Calu3 (cell line): ENCODE results near the gene SPEM2. TPM values are rescaled to one million over a fixed set of nuclear protein-coding genes. Genes with fewer than 3 reads are reported as not detected.
A peak's percentile ranks its signal among the peaks of the same experiment; 100 is the strongest.

Source experiments
- BruUV-seq: library from RNA; stranded (reverse); fragments of 400-500 nt; replicated peaks from 2 replicates; lab custom pipeline; 2021; lab: Mats Ljungman, UMichigan
- CTCF ChIA-PET: fragments of 300-600 bp; sonication (Branson Sonifier 250); formaldehyde crosslinking; loops from one replicate; lab custom pipeline; 2022; ENCODE audit warnings: antibody characterized with exemption; lab: Charles Lee
- DNase-seq: peaks from one replicate; pipeline ENCODE4 v3.0.0; 2022
- H3K27ac Mint-ChIP-seq: one replicate; pipeline ENCODE4 v1.8.0; 2022; ENCODE audit warnings: mixed read lengths; ENCODE audit not compliant: unreplicated experiment
- H3K27me3 Mint-ChIP-seq: one replicate; pipeline ENCODE4 v1.8.0; 2022; ENCODE audit warnings: mixed read lengths; ENCODE audit not compliant: unreplicated experiment
- H3K36me3 Mint-ChIP-seq: one replicate; pipeline ENCODE4 v1.8.0; 2022; ENCODE audit warnings: mild to moderate bottlenecking, moderate library complexity, mixed read lengths; ENCODE audit not compliant: insufficient read depth, unreplicated experiment
- H3K4me1 Mint-ChIP-seq: one replicate; pipeline ENCODE4 v1.8.0; 2022; ENCODE audit warnings: mild to moderate bottlenecking, low read depth, mixed read lengths; ENCODE audit not compliant: unreplicated experiment
- H3K4me3 Mint-ChIP-seq: one replicate; pipeline ENCODE4 v1.8.0; 2022; ENCODE audit warnings: mild to moderate bottlenecking, low read depth, moderate library complexity, mixed read lengths; ENCODE audit not compliant: unreplicated experiment
- H3K9me3 Mint-ChIP-seq: one replicate; pipeline ENCODE4 v1.8.0; 2022; ENCODE audit warnings: low read depth, mixed read lengths; ENCODE audit not compliant: unreplicated experiment
- intact Hi-C: fragments of 100-400 bp; cut with micrococcal nuclease; formaldehyde crosslinking; loops from one replicate; pipeline ENCODE4 v1.10.0; 2022; ENCODE audit not compliant: unreplicated experiment
- total RNA-seq: library from RNA; stranded (reverse); gene quantifications from 2 replicates; pipeline ENCODE4 v1.2.3, GENCODE V29; 2022
- TF ChIP-seq, protein P1 (sequence below): fragments of 200-600 bp; IDR thresholded peaks from one replicate; pipeline ENCODE4 v1.8.0; 2022; ENCODE audit warnings: antibody characterized with exemption; ENCODE audit not compliant: unreplicated experiment

SPEM2 gene
- total RNA-seq, 1 experiment from 2014 or later = not detected

GRCh38 chr17:7440113-7440833, 14.9 kb downstream of the SPEM2 start:
- Mint-ChIP-seq H3K27ac (peak overlapping the region; percentile 47), H3K9me3 (no peaks in the 10 kb centered on the region), H3K4me1 (peaks cover 7% of the 10 kb centered on the region), H3K36me3 (peaks cover 34% of the 10 kb centered on the region), H3K27me3 (peaks cover 62% of the 10 kb centered on the region), H3K4me3 (peak overlapping the region; percentile 72)
- TF ChIP-seq, protein P1, sequence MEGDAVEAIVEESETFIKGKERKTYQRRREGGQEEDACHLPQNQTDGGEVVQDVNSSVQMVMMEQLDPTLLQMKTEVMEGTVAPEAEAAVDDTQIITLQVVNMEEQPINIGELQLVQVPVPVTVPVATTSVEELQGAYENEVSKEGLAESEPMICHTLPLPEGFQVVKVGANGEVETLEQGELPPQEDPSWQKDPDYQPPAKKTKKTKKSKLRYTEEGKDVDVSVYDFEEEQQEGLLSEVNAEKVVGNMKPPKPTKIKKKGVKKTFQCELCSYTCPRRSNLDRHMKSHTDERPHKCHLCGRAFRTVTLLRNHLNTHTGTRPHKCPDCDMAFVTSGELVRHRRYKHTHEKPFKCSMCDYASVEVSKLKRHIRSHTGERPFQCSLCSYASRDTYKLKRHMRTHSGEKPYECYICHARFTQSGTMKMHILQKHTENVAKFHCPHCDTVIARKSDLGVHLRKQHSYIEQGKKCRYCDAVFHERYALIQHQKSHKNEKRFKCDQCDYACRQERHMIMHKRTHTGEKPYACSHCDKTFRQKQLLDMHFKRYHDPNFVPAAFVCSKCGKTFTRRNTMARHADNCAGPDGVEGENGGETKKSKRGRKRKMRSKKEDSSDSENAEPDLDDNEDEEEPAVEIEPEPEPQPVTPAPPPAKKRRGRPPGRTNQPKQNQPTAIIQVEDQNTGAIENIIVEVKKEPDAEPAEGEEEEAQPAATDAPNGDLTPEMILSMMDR = no peak
- intact Hi-C loops = no loop called here
- CTCF ChIA-PET = no interaction called here
- BruUV-seq = no TSS peak
- peak; percentile 38 for DNase-seq

- CTCF ChIA-PET = interaction anchor here (0.6 to 0.7 kb wide), 5 partner anchors 10 to 198 kb away, joined by 3 to 8 read pairs (median 5); partner anchors contain the start of genes GABARAP and NEURL4
- intact Hi-C loops = no loop called here
- H3K4me3 Mint-ChIP-seq = peak overlapping the region; percentile 72
- no peak for DNase-seq
- no peaks in the 10 kb centered on the region for H3K9me3 Mint-ChIP-seq
- TF ChIP-seq, protein P1 = no peak
- H3K4me1 Mint-ChIP-seq = peaks cover 7% of the 10 kb centered on the region
- no TSS peak for BruUV-seq
- H3K27me3 Mint-ChIP-seq = peaks cover 67% of the 10 kb centered on the region
- H3K27ac Mint-ChIP-seq = no peak overlapping the region
- peaks cover 29% of the 10 kb centered on the region for H3K36me3 Mint-ChIP-seq
Observed at GRCh38 chr17:7440834-7441195, 15.4 kb downstream of the SPEM2 start.

- TF ChIP-seq, protein P1 = no peak
- Mint-ChIP-seq H3K9me3 (no peaks in the 10 kb centered on the region), H3K4me3 (no peak overlapping the region), H3K4me1 (peaks cover 7% of the 10 kb centered on the region), H3K36me3 (peaks cover 25% of the 10 kb centered on the region), H3K27ac (no peak overlapping the region), H3K27me3 (peaks cover 72% of the 10 kb centered on the region)
- BruUV-seq = no TSS peak
- no peak for DNase-seq
- CTCF ChIA-PET = interaction anchor here (0.6 to 0.7 kb wide), 5 partner anchors 10 to 199 kb away, joined by 3 to 8 read pairs (median 5); partner anchors contain the start of genes GABARAP and NEURL4
- intact Hi-C loops = no loop called here
Observed at GRCh38 chr17:7441266-7441665, 15.8 kb downstream of the SPEM2 start.

DNA sequence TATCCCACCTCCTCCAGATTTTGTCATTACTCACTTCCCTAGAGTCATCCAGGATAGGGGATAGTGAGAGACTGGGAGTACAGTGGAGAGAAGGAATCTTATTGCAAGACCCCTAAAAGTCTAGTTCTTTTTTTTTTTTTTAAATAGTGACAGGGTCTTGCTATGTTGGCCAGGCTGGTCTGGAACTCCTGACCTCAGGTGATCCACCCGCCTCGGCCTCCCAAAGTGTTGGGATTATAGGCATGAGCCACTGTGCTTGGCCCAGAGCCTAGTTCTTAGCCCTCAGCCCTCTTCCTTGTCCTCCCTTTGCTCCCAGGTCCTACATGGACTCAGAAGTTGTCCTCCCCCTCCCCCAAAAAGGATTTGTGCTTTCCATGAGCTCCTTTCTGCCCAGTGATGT, 16.7 kb downstream of the SPEM2 start:
- BruUV-seq = no TSS peak
- H3K27me3 Mint-ChIP-seq = peaks cover 81% of the 10 kb centered on the region
- CTCF ChIA-PET = no interaction called here

More for the DNA sequence above, 16.7 kb downstream of the SPEM2 start:
- TF ChIP-seq, protein P1 = no peak
- intact Hi-C loops = no loop called here
- Mint-ChIP-seq H3K4me1 (peaks cover 7% of the 10 kb centered on the region), H3K27ac (no peak overlapping the region), H3K4me3 (no peak overlapping the region), H3K36me3 (peaks cover 19% of the 10 kb centered on the region), H3K9me3 (no peaks in the 10 kb centered on the region)
- no peak for DNase-seq
